Measurements from ENCODE around the gene WDR44.
"Not testable (repeated sequence)": the region's sequence is repeated elsewhere in the genome, so short reads cannot be mapped to it uniquely, and the experiment has no call there.

Gene WDR44

GRCh38 chrX:118345464-118346257 lies at the start of gene WDR44:
Gene WDR44 (plus strand): TSS chrX:118346106. CDS start chrX:118346504, 398 bp downstream.
- DNase-seq (ENCODE audit: low read depth in 2 of 2): peak; percentile 85 to 88

GRCh38 chrX:118305827-118306226 lies 40.1 kb upstream of the WDR44 start:
- not testable (repeated sequence) for DNase-seq (ENCODE audit: low read depth in 2 of 2)

- no peak for DNase-seq (ENCODE audit: low read depth in 2 of 2)
Measured at GRCh38 chrX:118315529-118315928, 30.4 kb upstream of the WDR44 start.

- DNase-seq (ENCODE audit: low read depth in 2 of 2): no peak
Measured at GRCh38 chrX:118324588-118324987, 21.3 kb upstream of the WDR44 start.

GRCh38 chrX:118325453-118325852 lies 20.5 kb upstream of the WDR44 start:
- no peak for DNase-seq (ENCODE audit: low read depth in 2 of 2)

GRCh38 chrX:118329175-118329574 lies 16.7 kb upstream of the WDR44 start:
- DNase-seq (ENCODE audit: low read depth in 2 of 2): no peak

- DNase-seq (ENCODE audit: low read depth in 2 of 2): no peak
Measured at GRCh38 chrX:118337687-118338086, 8.2 kb upstream of the WDR44 start.

GRCh38 chrX:118338930-118339329 lies 7.0 kb upstream of the WDR44 start:
- no peak for DNase-seq (ENCODE audit: low read depth in 2 of 2)

- no peak for DNase-seq (ENCODE audit: low read depth in 2 of 2)
Measured at GRCh38 chrX:118345045-118345463, 852 bp upstream of the WDR44 start.

- no peak for DNase-seq (ENCODE audit: low read depth in 2 of 2)
Measured at GRCh38 chrX:118346258-118347094, 570 bp downstream of the WDR44 start.

GRCh38 chrX:118347131-118347530 lies 1.2 kb downstream of the WDR44 start:
- DNase-seq (ENCODE audit: low read depth in 2 of 2): no peak

- DNase-seq (ENCODE audit: low read depth in 2 of 2): no peak
Measured at GRCh38 chrX:118347736-118348135, 1.8 kb downstream of the WDR44 start.

- DNase-seq (ENCODE audit: low read depth in 2 of 2): no peak
Measured at GRCh38 chrX:118348186-118348810, 2.4 kb downstream of the WDR44 start.

GRCh38 chrX:118349188-118349587 lies 3.3 kb downstream of the WDR44 start:
- DNase-seq (ENCODE audit: low read depth in 2 of 2): no peak

- no peak for DNase-seq (ENCODE audit: low read depth in 2 of 2)
Measured at GRCh38 chrX:118350221-118350620, 4.3 kb downstream of the WDR44 start.

- no peak for DNase-seq (ENCODE audit: low read depth in 2 of 2)
Measured at GRCh38 chrX:118350706-118351105, 4.8 kb downstream of the WDR44 start.

GRCh38 chrX:118352566-118352965 lies 6.7 kb downstream of the WDR44 start:
- DNase-seq (ENCODE audit: low read depth in 2 of 2): no peak

GRCh38 chrX:118353081-118353850 lies 7.4 kb downstream of the WDR44 start:
- DNase-seq (ENCODE audit: low read depth in 2 of 2): no peak

- DNase-seq (ENCODE audit: low read depth in 2 of 2): no peak
Measured at GRCh38 chrX:118355225-118355920, 9.5 kb downstream of the WDR44 start.

GRCh38 chrX:118356154-118356701 lies 10.3 kb downstream of the WDR44 start:
- DNase-seq (ENCODE audit: low read depth in 2 of 2): no peak

Measured in fibroblast of skin of left biceps (primary cell).